ENCODE measurements around the gene FLAD1.

GRCh38 chr1:155037851-155038441 lies 54.8 kb downstream of the FLAD1 start:
- TF ChIP-seq POLR2A (IDR thresholded peaks at IDR 0.05) (no peak), CTCF (IDR thresholded peaks at IDR 0.05) (peak in 1 of 6 experiments; percentile 3)
